Adrenal gland (tissue), 5 donors: ENCODE measurements around the gene MALRD1.

Experiments
- CTCF ChIP-seq, 6 experiments: fragments of 450-650 bp in 4 of 6; fragments of 200-600 bp in 2 of 6; sonication (generic) in 1 of 6; IDR thresholded peaks; 1 replicate in 5 of 6; 2 replicates in 1 of 6; pipeline versions ENCODE4 v1.5.1 to v1.8.0; 2016 to 2021; ENCODE audit warnings: antibody characterized with exemption in 6 of 6, mild to moderate bottlenecking in 2 of 6, moderate library complexity in 1 of 6
- POLR2A ChIP-seq, 2 donors: fragments of 450-650 bp; IDR thresholded peaks; one replicate each; pipeline ENCODE4 v1.6.1; 2017; ENCODE audit warnings: antibody characterized with exemption in 2 of 2, mild to moderate bottlenecking in 2 of 2, moderate library complexity in 1 of 2
- donor health status: DM: no; HTN: no; CAD: no.

GRCh38 chr10:19111501-19112267, 63.1 kb downstream of the MALRD1 start:
- TF ChIP-seq CTCF (IDR thresholded peaks at IDR 0.05): no peak
- TF ChIP-seq POLR2A (IDR thresholded peaks at IDR 0.05): no peak
